Measurements from ENCODE around the gene CYP4F12. TPM values are rescaled to one million over a fixed set of nuclear protein-coding genes. Genes with fewer than 3 reads are reported as not detected.

The CYP4F12 gene
- polyA plus RNA-seq, 10 donors, result 0.25 to 2.2 (median 1.1) TPM

DNA sequence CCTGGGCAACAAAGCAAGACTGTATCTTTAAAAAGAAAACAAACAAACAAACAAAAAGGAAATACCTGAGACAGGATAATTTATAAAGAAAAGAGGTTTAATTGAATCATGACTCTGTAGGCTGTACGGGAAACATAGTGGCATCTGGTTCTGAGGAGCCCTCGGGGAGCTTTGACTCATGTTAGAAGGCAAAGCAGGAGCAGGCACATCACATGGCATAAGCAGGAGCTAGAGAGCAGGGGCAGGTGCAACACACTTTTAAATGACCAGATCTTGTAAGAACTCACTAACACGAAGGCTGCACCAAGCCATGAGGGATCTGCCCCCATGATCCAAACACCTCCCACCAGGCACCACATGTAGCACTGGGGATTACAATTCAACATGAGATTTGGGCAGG lies 41.8 kb downstream of the CYP4F12 start:
- no peak for DNase-seq

DNA sequence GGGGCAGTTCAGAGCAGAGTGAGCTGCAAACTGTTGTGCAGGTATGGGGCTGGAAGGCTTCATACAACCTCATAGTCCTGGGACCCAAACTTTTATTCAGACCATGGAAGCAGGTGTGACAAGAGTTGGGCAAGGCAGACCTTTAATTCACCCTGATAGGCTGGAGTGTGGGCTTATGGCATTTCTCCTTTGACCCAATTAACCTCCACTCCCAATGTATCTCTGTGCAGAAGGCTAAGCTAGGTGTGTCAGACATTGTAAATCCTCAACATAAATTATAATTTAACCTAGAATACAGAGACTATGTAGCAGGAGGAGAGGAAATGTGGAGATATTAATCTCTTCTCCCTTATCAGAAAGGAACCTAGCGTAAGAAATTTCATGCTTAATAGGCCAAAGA lies 42.8 kb downstream of the CYP4F12 start:
- DNase-seq, result no peak

- no peak for DNase-seq
Observed at GRCh38 chr19:15717809-15718208, 44.9 kb downstream of the CYP4F12 start.

DNA sequence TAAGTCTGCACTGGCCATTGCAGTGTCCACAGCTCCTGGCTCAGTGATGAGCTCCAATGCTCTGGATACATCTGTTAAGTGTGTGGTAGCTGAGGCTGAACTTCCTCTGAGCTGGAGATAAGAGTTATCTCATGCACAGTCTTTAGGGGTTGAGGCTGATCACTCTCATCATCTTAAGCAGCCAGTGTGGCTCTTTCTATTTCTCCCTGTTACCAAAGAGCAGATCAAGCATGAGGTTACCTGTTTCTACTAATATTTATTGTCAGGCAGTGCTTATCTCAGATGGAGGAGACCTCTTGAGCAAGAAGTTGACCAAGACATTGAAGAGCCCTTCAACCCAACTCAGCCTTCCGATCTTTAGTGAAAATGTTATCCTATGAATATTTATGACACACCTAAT lies 48.4 kb downstream of the CYP4F12 start:
- DNase-seq, result no peak

- no peak for DNase-seq
Observed at GRCh38 chr19:15722956-15723355, 50.1 kb downstream of the CYP4F12 start.

GRCh38 chr19:15727724-15728123 lies 54.8 kb downstream of the CYP4F12 start, which contains the start of gene OR10H2:
OR10H2 (plus strand) TSS chr19:15728024; CDS start chr19:15728044, 20 bp downstream.
- no peak for DNase-seq

DNA sequence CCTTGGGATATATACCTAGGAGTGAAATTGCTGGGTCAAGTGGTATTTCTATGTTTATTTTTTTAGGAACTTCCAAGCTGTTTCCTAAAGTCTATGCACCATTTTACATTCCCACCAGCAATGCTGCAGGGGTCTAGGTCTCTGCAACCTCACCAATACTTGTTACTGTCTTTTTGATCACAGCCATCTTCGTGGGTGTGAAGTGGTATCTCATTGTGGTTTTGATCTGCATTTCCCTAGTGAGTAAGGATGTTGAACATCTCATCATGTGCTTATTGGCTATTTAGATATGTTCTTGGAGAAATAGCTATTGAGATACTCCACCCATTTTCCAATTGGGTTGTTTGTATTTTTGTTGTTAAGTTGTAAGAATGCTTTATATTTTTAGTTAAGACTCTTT lies 57.7 kb downstream of the CYP4F12 start:
- DNase-seq, result no peak

DNA sequence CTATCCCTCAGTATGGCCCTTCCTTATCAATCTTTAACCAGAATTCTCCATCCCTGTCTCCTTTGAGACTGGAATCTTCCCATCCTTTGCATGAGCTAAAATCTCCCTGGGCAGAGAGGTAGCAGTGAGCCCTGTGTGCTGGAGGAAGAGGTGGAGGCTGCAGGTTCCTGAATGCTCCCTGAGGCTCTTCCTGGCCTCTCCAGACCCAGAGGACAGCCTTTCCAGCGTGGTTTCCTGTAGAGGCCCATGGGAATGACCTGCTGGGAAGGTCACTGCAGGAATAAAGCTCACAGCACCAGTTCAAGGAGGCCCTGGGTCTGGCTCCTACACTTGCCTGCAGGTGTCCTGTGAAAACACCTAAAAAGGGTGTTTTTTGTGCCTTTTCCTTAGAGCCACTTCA lies 59.5 kb downstream of the CYP4F12 start:
- no peak for DNase-seq

GRCh38 chr19:15733895-15734294 lies 61.0 kb downstream of the CYP4F12 start:
- DNase-seq, result no peak

GRCh38 chr19:15737722-15738121 lies 64.8 kb downstream of the CYP4F12 start, which contains the start of gene OR10H3:
OR10H3 (plus strand) TSS chr19:15737985; CDS start chr19:15741393, 3,408 bp downstream.
- no peak for DNase-seq

GRCh38 chr19:15740785-15741184 lies 67.9 kb downstream of the CYP4F12 start:
- DNase-seq, result no peak

Other genes starting within 250 kb of the CYP4F12 start
- gene WIZ, start 223.1 kb upstream of the CYP4F12 start, polyA plus RNA-seq (ENCODE audit: insufficient read length in 10 of 10), result 10 to 100 TPM; 20.2 to 31.0 (median 28.3) TPM
- gene RASAL3, start 208.5 kb upstream of the CYP4F12 start, polyA plus RNA-seq (ENCODE audit: insufficient read length in 10 of 10), result 1 to 10 TPM in 8 of 10 donors, under 1 TPM in 2; 0.86 to 5.9 (median 1.2) TPM
- gene PGLYRP2, start 193.6 kb upstream of the CYP4F12 start, polyA plus RNA-seq (ENCODE audit: insufficient read length in 10 of 10), result not detected
- gene CYP4F22, start 164.6 kb upstream of the CYP4F12 start, polyA plus RNA-seq (ENCODE audit: insufficient read length in 10 of 10), result 1 to 10 TPM in 1 of 10 donors, under 1 TPM in 1, not detected in 8; 0.05 to 1.8 TPM
- gene CYP4F8, start 57.9 kb upstream of the CYP4F12 start, polyA plus RNA-seq (ENCODE audit: insufficient read length in 10 of 10), result not detected
- under 1 TPM; 0.03 to 0.57 (median 0.21) TPM for gene CYP4F3, start 32.2 kb upstream of the CYP4F12 start, polyA plus RNA-seq (ENCODE audit: insufficient read length in 10 of 10)
- gene OR10H2, start 54.9 kb downstream of the CYP4F12 start, polyA plus RNA-seq (ENCODE audit: insufficient read length in 10 of 10), result not detected
- gene OR10H3, start 64.9 kb downstream of the CYP4F12 start, polyA plus RNA-seq (ENCODE audit: insufficient read length in 10 of 10), result not detected
- under 1 TPM in 7 of 10 donors, not detected in 3; 0.03 to 0.09 (median 0.04) TPM for gene OR10H5, start 114.6 kb downstream of the CYP4F12 start, polyA plus RNA-seq (ENCODE audit: insufficient read length in 10 of 10)
- under 1 TPM in 4 of 10 donors, not detected in 6; 0.04 to 0.06 (median 0.05) TPM for gene OR10H1, start 142.6 kb downstream of the CYP4F12 start, polyA plus RNA-seq (ENCODE audit: insufficient read length in 10 of 10)
- gene CYP4F2, start 225.0 kb downstream of the CYP4F12 start, polyA plus RNA-seq (ENCODE audit: insufficient read length in 10 of 10), result not detected

Data from muscle of back (tissue), 11 donors.